K562 (cell line): ENCODE measurements around the gene GRPEL2. TPM values are rescaled to one million over a fixed set of nuclear protein-coding genes. Genes with fewer than 3 reads are reported as not detected.

ENCODE experiments used
- ATAC-seq: fragments of 200-7000 bp; cut with Tn5 transposase; 3 replicates; pipeline ENCODE4 v1.9.1; 2020; ENCODE audit warnings: moderate library complexity
- BruUV-seq: library from RNA; stranded (reverse); fragments of 400-500 nt; replicated peaks from 2 replicates; lab custom pipeline; 2021; lab: Mats Ljungman, UMichigan
- CTCF ChIA-PET: fragments of 300-600 bp; formaldehyde crosslinking; extraction: SDS; loops from one replicate; lab custom pipeline; 2021; ENCODE audit warnings: low intra/inter-chr PET ratio; lab: Yijun Ruan, JAX
- POLR2A ChIA-PET: fragments of 300-600, 350-650 bp; sonication (Branson Sonifier 250); formaldehyde crosslinking; extraction: SDS; loops from one replicate; lab custom pipeline; 2021; ENCODE audit warnings: antibody characterized with exemption, inconsistent platforms; lab: Yijun Ruan, JAX
- DNase-seq, 4 experiments: peaks; one replicate each; pipeline versions ENCODE4 v3.0.0 to v3.0.0-alpha.2; 2011 to 2018; ENCODE audit warnings: low spot score in 3 of 4, mixed read lengths in 3 of 4; ENCODE audit errors: extremely low read depth in 1 of 4
- FAIRE-seq: peaks from 2 replicates; lab custom pipeline; 2011; peaks lifted over from hg19 to GRCh38; lab: Jason Lieb, UNC
- H2AFZ ChIP-seq: 2 replicates; pipeline ENCODE4 v1.6.0; 2011; ENCODE audit warnings: low read depth, low read length, control low read depth, inconsistent platforms
- H3K27ac ChIP-seq: fragments of 200-600 bp; 3 replicates; pipeline ENCODE4 v1.8.0; 2011; ENCODE audit warnings: low read depth, mild to moderate bottlenecking, control low read depth, inconsistent platforms, low read length, moderate library complexity, mixed read lengths; ENCODE audit errors: extremely low read depth
- H3K27me3 ChIP-seq, 2 experiments: fragments of 300-600 bp in 1 of 2; 2 replicates in 1 of 2; 3 replicates in 1 of 2; pipeline versions ENCODE4 v1.6.0 to v1.8.0; 2011; ENCODE audit warnings: inconsistent platforms in 2 of 2, low read length in 2 of 2, mild to moderate bottlenecking in 1 of 2, mixed read lengths in 1 of 2, moderate library complexity in 1 of 2; ENCODE audit not compliant: control insufficient read depth in 2 of 2, insufficient read depth in 2 of 2
- H3K36me3 ChIP-seq: fragments of 300-600 bp; 3 replicates; pipeline ENCODE4 v1.8.0; 2011; ENCODE audit warnings: mild to moderate bottlenecking, low read length, inconsistent platforms; ENCODE audit not compliant: control insufficient read depth, insufficient read depth
- H3K4me1 ChIP-seq, 2 experiments: fragments of 200-600 bp in 1 of 2; replicated peaks in 1 of 2; 2 replicates in 1 of 2; 3 replicates in 1 of 2; pipeline versions ENCODE4 v1.5.1 to v1.8.0; 2011; ENCODE audit warnings: inconsistent platforms in 2 of 2, low read length in 2 of 2, mild to moderate bottlenecking in 1 of 2, mixed read lengths in 1 of 2, moderate library complexity in 1 of 2; ENCODE audit not compliant: control insufficient read depth in 2 of 2, insufficient read depth in 2 of 2
- H3K4me2 ChIP-seq: 2 replicates; pipeline ENCODE4 v1.6.1; 2011; ENCODE audit warnings: low read length, control low read depth, inconsistent platforms, mixed read lengths; ENCODE audit not compliant: insufficient read depth
- H3K4me3 ChIP-seq: fragments of 200-600 bp; sonication (generic), shearing (Covaris generic); 2 replicates; pipeline ENCODE4 v1.5.1; 2016; ENCODE audit warnings: control low read depth, inconsistent platforms
- H3K79me2 ChIP-seq: fragments of 200-600 bp; 3 replicates; pipeline ENCODE4 v1.8.0; 2011; ENCODE audit warnings: low read length, inconsistent platforms; ENCODE audit not compliant: control insufficient read depth, insufficient read depth
- H3K9ac ChIP-seq, 2 experiments: 2 replicates each; pipeline versions ENCODE4 v1.6.0 to v1.6.1; 2011; ENCODE audit warnings: low read depth in 2 of 2, low read length in 2 of 2, control low read depth in 1 of 2, inconsistent platforms in 1 of 2, mild to moderate bottlenecking in 1 of 2, mixed read lengths in 1 of 2; ENCODE audit not compliant: insufficient read depth in 1 of 2
- H3K9me1 ChIP-seq: one replicate; pipeline ENCODE4 v1.6.0; 2011; ENCODE audit warnings: inconsistent platforms, mild to moderate bottlenecking, low read length, moderate library complexity; ENCODE audit not compliant: control insufficient read depth, insufficient read depth
- H3K9me3 ChIP-seq: replicated peaks from 2 replicates; pipeline ENCODE4 v1.5.1; 2011; ENCODE audit warnings: low read depth, low read length, inconsistent platforms; ENCODE audit not compliant: control insufficient read depth, insufficient read depth
- H4K20me1 ChIP-seq: replicated peaks from 2 replicates; pipeline ENCODE4 v1.6.1; 2011; ENCODE audit warnings: low read length, inconsistent platforms, mixed read lengths; ENCODE audit not compliant: control insufficient read depth, insufficient read depth
- CC2D1A ChIP-seq: fragments of 450-650 bp; IDR thresholded peaks from 2 replicates; pipeline ENCODE4 v1.6.1; 2017; ENCODE audit warnings: mild to moderate bottlenecking
- CEBPB ChIP-seq: fragments of 450-650 bp; IDR thresholded peaks from 2 replicates; pipeline ENCODE4 v1.6.1; 2016; ENCODE audit warnings: missing genetic modification characterization, missing compliant biosample characterization
- HDAC3 ChIP-seq: fragments of 450-650 bp; IDR thresholded peaks from 2 replicates; pipeline ENCODE4 v1.6.1; 2018; ENCODE audit warnings: borderline replicate concordance, mild to moderate bottlenecking, moderate library complexity; ENCODE audit not compliant: partially characterized antibody
- HDGF ChIP-seq: fragments of 450-650 bp; IDR thresholded peaks from 2 replicates; pipeline ENCODE4 v1.6.1; 2016
- NR1H2 ChIP-seq: sonication (generic); formaldehyde crosslinking; IDR thresholded peaks from 2 replicates; pipeline ENCODE4 v1.4.0; 2020; ENCODE audit warnings: mild to moderate bottlenecking, missing genetic modification reagents
- NR3C1 ChIP-seq: sonication (generic); formaldehyde crosslinking; IDR thresholded peaks from 2 replicates; pipeline ENCODE4 v1.8.1; 2022; ENCODE audit warnings: missing genetic modification reagents
- NR4A1 ChIP-seq, 2 experiments: fragments of 250-450 bp in 1 of 2; fragments of 450-650 bp in 1 of 2; sonication (Bioruptor Pico) in 1 of 2; IDR thresholded peaks; 2 replicates each; pipeline versions ENCODE4 v1.4.0 to v1.6.1; 2016 to 2020; ENCODE audit warnings: mild to moderate bottlenecking in 2 of 2, missing compliant biosample characterization in 1 of 2, missing genetic modification characterization in 1 of 2, moderate library complexity in 1 of 2
- YBX1 ChIP-seq: fragments of 450-650 bp; IDR thresholded peaks from 2 replicates; pipeline ENCODE4 v1.7.1; 2016; ENCODE audit warnings: mild to moderate bottlenecking
- ZNF124 ChIP-seq: sonication (generic); formaldehyde crosslinking; IDR thresholded peaks from 2 replicates; pipeline ENCODE4 v1.8.1; 2022; ENCODE audit warnings: missing genetic modification reagents
- ZNF133 ChIP-seq: fragments of 250-450 bp; sonication (Bioruptor Pico); IDR thresholded peaks from 2 replicates; pipeline ENCODE4 v1.4.0; 2020; ENCODE audit warnings: mild to moderate bottlenecking
- ZNF551 ChIP-seq: fragments of 250-450 bp; sonication (Bioruptor Pico); IDR thresholded peaks from 2 replicates; pipeline ENCODE4 v1.5.0; 2021; ENCODE audit warnings: mild to moderate bottlenecking, moderate library complexity
- WGBS: fragments of 100-300 bp; shearing (Covaris generic); methylation state at CpG from one replicate; pipeline ENCODE4 v1.1.6; 2016; ENCODE audit warnings: low coverage, mixed read lengths; ENCODE audit not compliant: insufficient coverage; ENCODE audit errors: missing lambda C conversion rate; 5-methylcytosine and 5-hydroxymethylcytosine counted together
- in situ Hi-C: fragments of 300-500 bp; cut with MboI; formaldehyde crosslinking; loops from 4 replicates; pipeline ENCODE4 v1.15.0; 2018; ENCODE audit warnings: inconsistent platforms, mixed read lengths
- intact Hi-C: fragments of 100-400 bp; cut with micrococcal nuclease; formaldehyde crosslinking; loops from 2 replicates; pipeline ENCODE4 v1.14.2; 2022
- polyA plus RNA-seq, 8 experiments: library from polyadenylated mRNA; depleted of rRNA in 4 of 8; stranded (reverse) in 5 of 8; unstranded in 3 of 8; fragments of >200 nt; fragmentation: Nextera tagmentation in 2 of 8; fragmentation: Illumina TruSeq in 1 of 8; extraction: Ambion mirVana in 2 of 8; extraction: Trizol in 1 of 8; gene quantifications; 2 replicates each; pipeline versions ENCODE4 v1.2.1 to v1.2.3, GENCODE V29; 2011 to 2014; ENCODE audit warnings: inconsistent platforms in 1 of 8, missing spikeins in 1 of 8
- total RNA-seq, 7 experiments: library from RNA; depleted of rRNA in 6 of 7; stranded (reverse); fragments of >200 nt in 6 of 7; fragmentation: Illumina TruSeq in 2 of 7; extraction: Trizol in 2 of 7; gene quantifications; 2 replicates each; pipeline versions ENCODE4 v1.2.1 to v1.2.3, GENCODE V29; 2011 to 2021; ENCODE audit warnings: low replicate concordance in 1 of 7
- TF ChIP-seq, protein P1 (sequence below): IDR thresholded peaks from 3 replicates; pipeline ENCODE4 v1.6.1; 2011; ENCODE audit warnings: borderline replicate concordance, mild to moderate bottlenecking; ENCODE audit not compliant: insufficient read length, insufficient read depth
- TF ChIP-seq, protein P2 (sequence below): fragments of 250-450 bp; sonication (Bioruptor Pico); IDR thresholded peaks from 2 replicates; pipeline ENCODE4 v1.4.0; 2020; ENCODE audit warnings: mild to moderate bottlenecking, moderate library complexity
- TF ChIP-seq, protein P3 (sequence below): fragments of 250-450 bp; sonication (Bioruptor Pico); IDR thresholded peaks from 2 replicates; pipeline ENCODE4 v1.4.0; 2020; ENCODE audit warnings: borderline replicate concordance
- TF ChIP-seq, protein P4 (sequence below): fragments of 450-650 bp; formaldehyde crosslinking; IDR thresholded peaks from 2 replicates; pipeline ENCODE4 v1.4.0; 2020; ENCODE audit warnings: mild to moderate bottlenecking, moderate library complexity

GRPEL2 gene
- total and polyA plus RNA-seq, 9 of the 15 experiments (the other 6 are each of a cell fraction or from before 2014, with no cell fraction given): 11.2 to 40.5 (median 25.8) TPM

DNA sequence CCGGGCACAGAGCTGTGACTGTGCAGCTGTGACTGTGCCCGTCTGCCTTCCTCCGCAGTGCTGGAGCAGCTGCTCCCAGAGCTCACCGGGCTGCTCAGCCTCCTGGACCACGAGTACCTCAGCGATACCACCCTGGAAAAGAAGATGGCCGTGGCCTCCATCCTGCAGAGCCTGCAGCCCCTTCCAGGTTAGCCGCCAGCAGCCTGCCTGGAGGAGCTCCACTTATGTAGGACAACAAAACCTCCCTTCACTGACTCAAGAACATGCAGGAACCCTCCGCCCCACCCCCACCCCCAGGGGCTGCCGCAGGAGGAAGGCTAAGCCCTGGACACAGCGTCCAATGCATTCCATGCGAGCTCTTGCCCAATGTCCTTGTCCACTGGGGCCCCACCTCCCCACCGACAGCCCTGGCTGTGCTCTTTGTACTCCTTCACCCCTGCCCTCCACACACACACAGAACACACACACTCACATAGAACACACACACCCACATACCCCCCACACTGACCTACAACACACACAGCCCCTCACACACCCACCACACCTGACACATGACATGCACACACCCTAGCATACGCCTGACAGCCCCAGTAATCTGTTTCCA is 45.7 kb upstream of the GRPEL2 start:
- H2AFZ ChIP-seq: no peak overlapping the region
- peaks cover 5% of the 10 kb centered on the region; the same call in 1 of the 2 replicates for H4K20me1 ChIP-seq
- DNase-seq: no peak
- WGBS: 9% methylated on average over 13 of the region's 14 CpGs
- H3K79me2 ChIP-seq: no peaks in the 10 kb centered on the region
- no peak for TF ChIP-seq HDAC3
- TF ChIP-seq CEBPB (tag): no peak
- TF ChIP-seq, protein P1, sequence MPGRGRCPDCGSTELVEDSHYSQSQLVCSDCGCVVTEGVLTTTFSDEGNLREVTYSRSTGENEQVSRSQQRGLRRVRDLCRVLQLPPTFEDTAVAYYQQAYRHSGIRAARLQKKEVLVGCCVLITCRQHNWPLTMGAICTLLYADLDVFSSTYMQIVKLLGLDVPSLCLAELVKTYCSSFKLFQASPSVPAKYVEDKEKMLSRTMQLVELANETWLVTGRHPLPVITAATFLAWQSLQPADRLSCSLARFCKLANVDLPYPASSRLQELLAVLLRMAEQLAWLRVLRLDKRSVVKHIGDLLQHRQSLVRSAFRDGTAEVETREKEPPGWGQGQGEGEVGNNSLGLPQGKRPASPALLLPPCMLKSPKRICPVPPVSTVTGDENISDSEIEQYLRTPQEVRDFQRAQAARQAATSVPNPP: no peak
- TF ChIP-seq YBX1: no peak
- no peak for TF ChIP-seq NR4A1 (CRISPR knock-in tag; IDR thresholded peaks at IDR 0.05)
- no peak for TF ChIP-seq NR4A1 (tag; IDR thresholded peaks at IDR 0.05)
- TF ChIP-seq, protein P2, sequence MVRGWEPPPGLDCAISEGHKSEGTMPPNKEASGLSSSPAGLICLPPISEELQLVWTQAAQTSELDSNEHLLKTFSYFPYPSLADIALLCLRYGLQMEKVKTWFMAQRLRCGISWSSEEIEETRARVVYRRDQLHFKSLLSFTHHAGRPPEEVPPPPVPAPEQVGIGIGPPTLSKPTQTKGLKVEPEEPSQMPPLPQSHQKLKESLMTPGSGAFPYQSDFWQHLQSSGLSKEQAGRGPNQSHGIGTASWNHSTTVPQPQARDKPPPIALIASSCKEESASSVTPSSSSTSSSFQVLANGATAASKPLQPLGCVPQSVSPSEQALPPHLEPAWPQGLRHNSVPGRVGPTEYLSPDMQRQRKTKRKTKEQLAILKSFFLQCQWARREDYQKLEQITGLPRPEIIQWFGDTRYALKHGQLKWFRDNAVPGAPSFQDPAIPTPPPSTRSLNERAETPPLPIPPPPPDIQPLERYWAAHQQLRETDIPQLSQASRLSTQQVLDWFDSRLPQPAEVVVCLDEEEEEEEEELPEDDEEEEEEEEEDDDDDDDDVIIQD (CRISPR knock-in tag): no peak
- TF ChIP-seq ZNF124 (CRISPR knock-in tag): no peak
- TF ChIP-seq ZNF133 (CRISPR knock-in tag): no peak
- TF ChIP-seq, protein P3, sequence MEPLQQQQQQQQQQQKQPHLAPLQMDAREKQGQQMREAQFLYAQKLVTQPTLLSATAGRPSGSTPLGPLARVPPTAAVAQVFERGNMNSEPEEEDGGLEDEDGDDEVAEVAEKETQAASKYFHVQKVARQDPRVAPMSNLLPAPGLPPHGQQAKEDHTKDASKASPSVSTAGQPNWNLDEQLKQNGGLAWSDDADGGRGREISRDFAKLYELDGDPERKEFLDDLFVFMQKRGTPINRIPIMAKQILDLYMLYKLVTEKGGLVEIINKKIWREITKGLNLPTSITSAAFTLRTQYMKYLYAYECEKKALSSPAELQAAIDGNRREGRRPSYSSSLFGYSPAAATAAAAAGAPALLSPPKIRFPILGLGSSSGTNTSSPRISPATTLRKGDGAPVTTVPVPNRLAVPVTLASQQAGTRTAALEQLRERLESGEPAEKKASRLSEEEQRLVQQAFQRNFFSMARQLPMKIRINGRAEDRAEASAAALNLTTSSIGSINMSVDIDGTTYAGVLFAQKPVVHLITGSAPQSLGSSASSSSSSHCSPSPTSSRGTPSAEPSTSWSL: no peak
- TF ChIP-seq, protein P4, sequence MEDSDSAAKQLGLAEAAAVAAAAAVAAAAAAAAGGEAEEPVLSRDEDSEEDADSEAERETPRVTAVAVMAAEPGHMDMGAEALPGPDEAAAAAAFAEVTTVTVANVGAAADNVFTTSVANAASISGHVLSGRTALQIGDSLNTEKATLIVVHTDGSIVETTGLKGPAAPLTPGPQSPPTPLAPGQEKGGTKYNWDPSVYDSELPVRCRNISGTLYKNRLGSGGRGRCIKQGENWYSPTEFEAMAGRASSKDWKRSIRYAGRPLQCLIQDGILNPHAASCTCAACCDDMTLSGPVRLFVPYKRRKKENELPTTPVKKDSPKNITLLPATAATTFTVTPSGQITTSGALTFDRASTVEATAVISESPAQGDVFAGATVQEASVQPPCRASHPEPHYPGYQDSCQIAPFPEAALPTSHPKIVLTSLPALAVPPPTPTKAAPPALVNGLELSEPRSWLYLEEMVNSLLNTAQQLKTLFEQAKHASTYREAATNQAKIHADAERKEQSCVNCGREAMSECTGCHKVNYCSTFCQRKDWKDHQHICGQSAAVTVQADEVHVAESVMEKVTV (CRISPR knock-in tag): no peak
- TF ChIP-seq NR3C1: no peak
- TF ChIP-seq HDGF: no peak
- no peak for TF ChIP-seq ZNF551 (CRISPR knock-in tag)
- TF ChIP-seq CC2D1A: no peak
- no peak for TF ChIP-seq NR1H2 (CRISPR knock-in tag)
- TF ChIP-seq, all 486 proteins: peak for 0
- Histone ChIP-seq H3K36me3 (no peaks in the 10 kb centered on the region), H3K4me2 (no peak overlapping the region), H3K27me3 (peaks cover 39 to 71% of the 10 kb centered on the region in 2 experiments; a peak in 4 of 5 replicates), H3K27ac (no peak overlapping the region), H3K9me3 (no peaks in the 10 kb centered on the region), H3K4me3 (no peak overlapping the region), H3K4me1 (peaks cover 0 to 8% of the 10 kb centered on the region in 2 experiments; a peak in 1 of 5 replicates), H3K9me1 (no peaks in the 10 kb centered on the region), H3K9ac (0 out of 4 replicates have a peak overlapping the region, but pooled peaks of 1 of the 2 experiments have one; percentile 37)
- ChIA-PET CTCF (no interaction called here), POLR2A (interaction anchor here (0.9 to 1.4 kb wide), 2 partner anchors 11 to 42 kb away, joined by 3 to 6 read pairs; no protein-coding TSS in a partner anchor)
- FAIRE-seq: no peak
- no peak; the same call in 2 of the 3 replicates for ATAC-seq
- BruUV-seq: no TSS peak
- intact Hi-C loops: no loop called here
- in situ Hi-C loops: no loop called here
